GM12892 (cell line): Measurements from ENCODE around the gene INSL3.

ENCODE experiments used
- POLR2A ChIP-seq: IDR thresholded peaks from 2 replicates; pipeline ENCODE4 v1.6.1; 2011; ENCODE audit warnings: low read depth, low read length, control low read depth
- TAF1 ChIP-seq: IDR thresholded peaks from 2 replicates; pipeline ENCODE4 v1.6.1; 2011; ENCODE audit warnings: low read depth, mild to moderate bottlenecking, control low read depth, low read length, borderline replicate concordance

GRCh38 chr19:17865364-17866311 lies 44.3 kb upstream of the INSL3 start:
- TF ChIP-seq TAF1, result no peak
- TF ChIP-seq POLR2A, result peak; percentile 74
